ENCODE results near the gene HNRNPD.
"Not testable (repeated sequence)": the region's sequence is repeated elsewhere in the genome, so short reads cannot be mapped to it uniquely, and the experiment has no call there.

HNRNPD gene, protein sequence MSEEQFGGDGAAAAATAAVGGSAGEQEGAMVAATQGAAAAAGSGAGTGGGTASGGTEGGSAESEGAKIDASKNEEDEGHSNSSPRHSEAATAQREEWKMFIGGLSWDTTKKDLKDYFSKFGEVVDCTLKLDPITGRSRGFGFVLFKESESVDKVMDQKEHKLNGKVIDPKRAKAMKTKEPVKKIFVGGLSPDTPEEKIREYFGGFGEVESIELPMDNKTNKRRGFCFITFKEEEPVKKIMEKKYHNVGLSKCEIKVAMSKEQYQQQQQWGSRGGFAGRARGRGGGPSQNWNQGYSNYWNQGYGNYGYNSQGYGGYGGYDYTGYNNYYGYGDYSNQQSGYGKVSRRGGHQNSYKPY

DNA sequence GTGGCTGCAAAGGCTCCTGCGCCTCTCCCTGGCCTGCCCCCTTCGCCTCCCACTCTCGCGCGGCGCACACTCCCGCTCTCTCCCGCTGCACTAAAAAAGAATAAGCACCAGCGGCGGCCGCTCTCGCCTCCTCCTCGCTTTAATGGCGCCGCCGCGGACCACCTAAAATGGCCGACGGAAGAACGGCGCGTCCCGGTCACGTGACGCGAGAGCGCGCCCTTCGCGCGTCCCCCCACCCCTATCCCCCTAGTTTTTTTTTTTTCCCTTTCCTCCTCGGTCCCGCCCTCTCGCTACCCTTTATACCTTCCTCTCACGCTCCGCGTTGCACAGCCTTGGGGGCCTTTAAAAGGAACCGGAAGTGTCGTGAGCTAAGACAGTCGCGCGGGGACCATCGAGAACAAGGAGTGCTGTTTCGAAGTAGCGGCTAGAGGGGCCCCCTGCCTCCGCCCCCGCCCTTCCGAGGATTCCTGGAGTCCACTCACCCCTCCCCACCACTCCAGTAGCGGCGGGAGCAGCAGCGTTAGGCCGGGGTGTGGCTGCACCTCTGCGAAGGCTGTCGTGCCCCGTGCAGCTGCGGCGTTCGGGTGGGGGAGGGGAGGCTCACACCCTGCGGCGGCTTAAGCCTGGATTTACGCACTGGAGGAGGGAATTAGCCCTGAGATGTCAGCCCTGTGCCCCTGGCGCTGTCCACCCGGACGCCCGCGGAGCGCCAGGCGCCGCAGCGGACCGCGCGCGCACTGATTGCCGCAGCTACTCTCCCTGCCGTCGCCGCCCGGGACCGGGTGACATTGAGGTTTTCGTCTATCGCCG is at the start of gene HNRNPD:
HNRNPD (minus strand) TSS at position 176 of the 810 bp plus-strand sequence. CDS start 313 bp downstream, outside the sequence.
- DNase-seq (ENCODE audit: low read depth): peak; percentile 92

DNA sequence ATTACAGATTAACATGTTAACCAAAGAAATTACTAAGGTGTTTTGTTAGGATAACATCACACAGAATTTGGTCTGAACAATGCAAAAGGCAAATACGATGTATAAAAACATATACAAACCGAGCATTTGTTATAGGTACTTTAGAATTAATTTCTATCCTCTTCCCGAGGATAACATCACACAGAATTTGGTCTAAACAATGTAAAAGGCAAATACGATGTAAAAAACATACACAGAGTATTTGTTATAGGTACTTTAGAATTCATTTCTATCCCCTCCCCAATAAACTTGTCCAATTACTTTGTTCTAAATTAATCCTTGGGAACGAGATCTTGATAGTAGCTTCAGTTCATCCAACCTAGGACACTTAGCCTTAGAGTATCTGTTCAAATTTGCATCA is 48.8 kb upstream of the HNRNPD start:
- no peak for DNase-seq (ENCODE audit: low read depth)

DNA sequence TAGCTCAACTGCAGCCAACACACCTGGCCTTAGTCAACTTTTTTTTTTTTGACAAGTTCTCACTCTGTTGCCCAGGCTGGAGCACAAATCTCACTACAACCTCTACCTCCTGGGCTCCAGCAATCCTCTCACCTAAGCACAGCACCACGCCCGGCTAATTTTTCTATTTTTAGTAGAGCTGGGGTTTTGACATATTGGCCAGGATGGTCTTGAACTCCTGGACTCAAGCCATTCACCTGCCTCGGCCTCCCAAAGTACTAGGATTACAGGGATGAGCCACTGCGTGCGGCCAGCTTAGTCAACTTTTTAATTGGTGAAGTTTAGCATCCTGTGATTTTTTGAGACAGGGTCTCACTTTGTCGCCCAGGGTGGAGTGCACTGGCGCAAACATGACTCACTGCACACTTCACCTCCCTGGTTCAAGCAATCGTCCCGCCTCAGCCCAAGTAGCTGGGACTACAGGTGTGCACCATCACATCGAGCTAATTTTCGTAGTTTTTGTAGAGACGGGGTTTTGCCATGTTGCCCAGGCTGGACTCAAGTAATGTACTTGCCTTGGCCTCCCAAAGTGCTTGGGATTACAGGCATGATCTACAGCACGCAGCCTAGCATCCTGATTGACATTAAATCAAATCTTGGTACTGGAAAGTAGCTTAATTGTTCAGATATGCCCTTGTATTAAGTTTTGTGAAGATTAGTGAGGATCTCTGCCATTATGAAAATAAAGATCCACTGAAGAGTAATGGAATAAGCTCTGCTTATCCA is 48.2 kb upstream of the HNRNPD start:
- no peak for DNase-seq (ENCODE audit: low read depth)

DNA sequence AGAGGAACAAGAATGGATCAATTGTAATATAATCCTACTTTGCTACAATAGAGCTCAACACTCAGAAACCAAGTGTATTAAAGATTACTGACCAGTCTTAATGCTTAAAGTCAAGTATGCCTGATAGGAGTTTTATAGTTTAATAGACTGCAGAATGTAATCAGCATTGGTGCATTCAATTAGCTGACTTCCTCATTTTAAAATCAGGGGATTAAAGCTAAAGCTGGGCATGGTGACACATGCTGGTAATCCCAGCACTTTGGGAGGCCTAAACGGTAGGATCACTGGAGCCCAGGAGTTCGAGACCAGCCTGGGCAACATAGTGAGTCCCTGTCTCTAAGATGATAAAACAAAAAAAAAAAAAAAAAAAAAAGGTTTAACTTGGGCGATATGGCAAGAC is 45.7 kb upstream of the HNRNPD start:
- no peak for DNase-seq (ENCODE audit: low read depth)

DNA sequence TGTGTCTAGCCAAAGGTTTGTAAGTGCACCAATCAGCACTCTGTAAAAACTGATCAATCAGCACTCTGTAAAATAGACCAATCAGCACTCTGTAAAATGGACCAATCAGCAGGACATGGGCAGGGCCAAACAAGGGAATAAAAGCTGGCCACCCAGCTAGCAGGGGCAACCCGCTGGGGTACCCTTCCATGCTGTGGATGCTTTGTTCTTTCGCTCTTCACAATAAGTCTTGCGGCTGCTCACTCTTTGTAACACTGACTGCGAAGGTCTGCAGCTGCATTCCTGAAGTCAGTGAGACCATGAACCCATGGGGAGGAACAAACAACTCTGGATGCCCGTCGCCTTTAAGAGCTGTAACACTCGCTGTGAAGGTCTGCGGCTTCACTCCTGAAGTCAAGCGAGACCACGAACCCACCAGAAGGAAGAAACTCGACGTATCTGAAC is 42.2 kb upstream of the HNRNPD start:
- DNase-seq (ENCODE audit: low read depth): no peak

DNA sequence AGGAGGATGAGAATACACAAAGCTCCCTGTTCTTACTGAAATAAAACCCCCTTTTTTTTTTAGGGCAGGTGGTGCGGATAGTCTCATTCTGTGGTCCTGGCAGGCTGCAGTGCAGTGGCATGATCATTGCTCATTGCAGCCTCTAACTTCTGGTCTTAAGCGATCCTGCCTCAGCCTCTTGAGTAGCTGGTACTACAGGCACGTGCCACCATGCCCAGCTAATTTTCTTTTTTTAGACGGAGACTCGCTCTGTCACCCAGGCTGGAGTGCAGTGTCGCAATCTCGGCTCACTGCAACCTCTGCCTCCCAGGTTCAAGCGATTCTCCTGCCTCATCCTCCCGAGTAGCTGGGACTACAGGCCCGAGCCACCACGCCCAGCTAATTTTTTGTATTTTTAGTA is 41.3 kb upstream of the HNRNPD start:
- DNase-seq (ENCODE audit: low read depth): not testable (repeated sequence)

DNA sequence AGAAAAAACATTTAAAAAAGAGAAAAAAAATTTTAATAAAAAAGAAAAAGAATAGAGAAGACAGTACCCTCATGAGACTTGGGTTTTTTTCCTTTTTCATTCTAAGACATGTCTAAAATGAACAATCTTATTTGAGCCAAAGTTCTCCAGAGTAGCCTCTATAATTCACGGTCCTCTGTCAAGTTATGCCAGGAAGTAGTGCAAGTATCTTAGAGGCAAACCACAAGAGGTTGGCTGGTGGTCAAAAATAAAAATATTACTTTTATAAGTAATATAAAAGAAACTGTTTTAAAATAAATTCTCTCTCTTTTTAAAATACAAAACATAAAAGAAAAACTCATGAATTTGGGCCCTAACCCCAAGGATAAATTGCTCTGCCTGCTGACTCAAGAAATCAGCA is 29.9 kb upstream of the HNRNPD start:
- no peak for DNase-seq (ENCODE audit: low read depth)

DNA sequence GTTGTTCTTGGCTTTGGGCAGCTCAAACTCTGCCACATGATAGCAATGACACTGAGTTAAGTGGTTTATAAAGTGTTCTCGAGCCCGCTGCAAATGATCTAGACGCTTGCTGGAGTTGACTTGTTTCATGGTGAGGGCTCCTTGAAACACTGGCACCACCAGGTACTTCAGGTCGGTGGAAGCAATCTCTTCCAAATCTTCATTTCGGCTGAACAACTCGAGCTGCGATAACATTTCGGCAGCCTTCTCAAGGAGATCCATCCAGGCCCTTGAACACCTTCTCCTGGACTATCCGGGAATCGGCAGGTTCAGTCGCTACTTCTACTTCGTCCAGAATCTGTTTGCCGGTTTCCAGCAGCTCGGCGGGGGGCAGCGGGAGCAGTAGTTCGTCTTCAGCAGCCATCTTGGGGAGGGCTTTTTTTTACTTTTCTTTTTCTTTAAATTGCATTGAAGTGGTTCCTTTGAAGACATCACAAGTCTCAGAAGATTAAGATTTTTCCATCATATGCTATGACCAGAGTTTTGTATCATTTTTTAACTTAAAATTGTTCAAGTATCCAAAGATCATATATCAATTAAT is 28.5 kb upstream of the HNRNPD start:
- DNase-seq (ENCODE audit: low read depth): no peak

DNA sequence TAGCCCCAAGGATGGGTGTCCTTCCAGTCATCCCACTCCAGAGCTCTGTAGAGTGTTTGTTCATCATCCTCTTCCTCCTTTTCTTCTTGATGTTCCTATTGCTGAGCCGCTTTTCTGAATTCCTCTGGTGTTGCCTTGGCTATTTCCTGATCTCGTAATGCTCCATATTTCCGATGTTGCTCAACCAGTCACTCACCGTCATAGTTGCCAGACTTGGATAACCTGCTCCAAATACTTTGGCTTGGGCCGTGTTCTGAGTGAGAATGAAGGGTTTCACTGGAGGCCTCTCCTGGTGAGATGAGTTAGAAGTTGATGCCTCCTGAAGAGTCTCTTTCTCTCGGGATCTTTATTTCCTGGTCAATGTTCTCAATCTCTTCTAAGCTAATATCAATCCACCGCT is 27.8 kb upstream of the HNRNPD start:
- DNase-seq (ENCODE audit: low read depth): no peak

DNA sequence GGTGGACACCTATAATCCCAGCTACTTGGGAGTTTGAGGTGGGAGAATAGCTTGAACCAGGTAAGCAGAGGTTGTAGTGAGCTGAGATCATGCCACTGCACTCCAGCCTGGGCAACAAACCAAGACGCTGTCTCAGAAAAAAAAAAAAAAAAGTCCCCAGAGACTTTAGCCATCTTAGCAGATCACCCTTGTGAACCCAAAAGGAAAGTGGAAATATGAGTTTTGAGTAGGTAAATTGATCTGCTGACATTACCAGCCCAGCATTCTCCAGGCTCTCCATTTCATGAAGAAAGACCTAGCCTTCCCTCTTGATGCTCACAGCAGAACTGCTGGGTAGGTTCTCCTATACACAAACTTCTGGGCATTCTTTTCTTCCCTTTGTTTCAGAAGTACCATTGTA is 24.5 kb upstream of the HNRNPD start:
- no peak for DNase-seq (ENCODE audit: low read depth)

DNA sequence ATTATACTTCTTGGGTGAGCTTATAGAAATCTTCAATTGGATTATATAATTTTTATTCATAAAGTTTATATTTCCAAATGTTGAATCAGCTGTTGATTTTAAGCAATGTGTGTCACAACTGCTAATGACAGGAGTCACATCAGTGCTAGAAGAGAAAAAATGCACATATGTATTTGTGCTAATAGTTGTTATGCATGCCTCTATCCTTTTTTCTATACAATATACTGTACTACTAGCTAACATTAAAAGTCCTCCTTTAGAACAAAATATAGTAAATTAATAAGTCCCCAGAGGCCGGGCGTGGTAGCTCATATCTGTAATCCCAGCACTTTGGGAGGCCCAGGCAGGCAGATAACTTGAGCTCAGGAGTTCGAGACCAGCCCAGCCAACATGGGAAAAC is 23.7 kb upstream of the HNRNPD start:
- no peak for DNase-seq (ENCODE audit: low read depth)

DNA sequence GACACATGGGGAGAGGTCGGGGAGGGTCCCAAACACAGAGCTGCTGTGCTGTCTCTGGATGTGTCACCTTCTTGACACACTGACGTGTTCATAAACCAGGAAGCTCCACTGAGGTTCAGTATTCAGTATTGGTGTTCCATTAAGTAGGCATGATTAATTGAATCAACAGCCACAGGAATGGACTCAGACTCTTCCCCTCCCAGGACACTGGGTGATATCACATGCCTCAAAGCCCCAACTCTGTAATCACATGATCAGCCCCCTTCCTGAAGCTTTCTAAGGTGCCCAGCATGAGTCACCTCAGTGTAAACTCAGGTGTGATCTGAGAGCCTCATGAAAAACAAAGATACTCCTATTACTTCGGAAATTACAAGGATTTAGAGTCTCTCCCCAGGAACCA is 21.1 kb upstream of the HNRNPD start:
- DNase-seq (ENCODE audit: low read depth): no peak

DNA sequence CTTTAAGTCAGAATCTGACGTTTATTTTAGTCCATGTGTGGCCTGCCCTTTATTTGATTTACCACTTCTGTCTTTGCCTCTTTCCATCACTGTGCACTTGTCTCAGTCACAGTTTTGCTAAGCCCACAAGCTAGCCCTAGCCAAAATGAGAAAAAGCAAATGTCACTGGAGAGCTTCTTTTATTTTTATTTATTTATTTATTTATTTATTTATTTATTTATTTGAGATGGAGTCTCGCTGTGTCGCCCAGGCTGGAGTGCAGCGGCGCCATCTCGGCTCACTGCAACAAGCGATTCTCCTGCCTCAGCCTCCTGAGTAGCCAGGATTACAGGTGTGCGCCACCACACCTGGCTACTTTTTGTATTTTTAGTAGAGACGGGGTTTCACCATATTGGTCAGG is 16.3 kb upstream of the HNRNPD start:
- not testable (repeated sequence) for DNase-seq (ENCODE audit: low read depth)

DNA sequence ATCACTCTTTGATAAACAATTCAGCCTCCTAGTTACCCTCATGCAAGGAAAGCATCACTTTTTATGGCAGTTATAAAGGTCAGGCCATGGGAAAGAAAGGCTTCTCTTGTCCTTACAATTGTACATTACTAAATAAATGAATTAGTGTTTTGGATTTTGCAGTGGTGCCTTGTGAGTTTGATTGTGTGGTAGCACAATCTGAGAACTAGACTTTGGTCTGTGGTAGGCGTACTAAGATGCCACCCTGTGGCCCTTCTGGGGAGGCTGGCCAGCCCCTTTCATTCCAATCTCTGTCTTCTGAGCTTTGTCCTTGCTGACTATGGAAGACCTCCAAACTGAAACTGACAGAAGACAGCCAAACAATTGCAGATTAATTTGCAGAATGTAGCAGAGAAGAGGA is 14.6 kb upstream of the HNRNPD start:
- no peak for DNase-seq (ENCODE audit: low read depth)

DNA sequence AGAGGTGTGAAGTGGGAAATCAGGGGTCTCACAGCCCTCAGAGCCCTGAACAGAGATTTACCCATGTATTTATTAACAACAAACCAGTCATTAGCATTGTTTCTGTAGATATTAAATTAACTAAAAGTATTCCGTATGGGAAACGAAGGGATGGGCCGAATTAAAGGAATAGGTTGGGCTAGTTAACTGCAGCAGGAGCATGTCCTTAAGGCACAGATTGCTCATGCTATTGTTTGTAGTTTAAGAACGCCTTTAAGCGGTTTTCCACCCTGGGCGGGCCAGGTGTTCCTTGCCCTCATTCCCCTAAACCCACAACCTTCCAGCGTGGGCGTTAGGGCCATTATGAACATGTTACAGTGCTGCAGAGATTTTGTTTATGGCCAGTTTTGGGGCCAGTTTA is 12.5 kb upstream of the HNRNPD start:
- DNase-seq (ENCODE audit: low read depth): not testable (repeated sequence)

DNA sequence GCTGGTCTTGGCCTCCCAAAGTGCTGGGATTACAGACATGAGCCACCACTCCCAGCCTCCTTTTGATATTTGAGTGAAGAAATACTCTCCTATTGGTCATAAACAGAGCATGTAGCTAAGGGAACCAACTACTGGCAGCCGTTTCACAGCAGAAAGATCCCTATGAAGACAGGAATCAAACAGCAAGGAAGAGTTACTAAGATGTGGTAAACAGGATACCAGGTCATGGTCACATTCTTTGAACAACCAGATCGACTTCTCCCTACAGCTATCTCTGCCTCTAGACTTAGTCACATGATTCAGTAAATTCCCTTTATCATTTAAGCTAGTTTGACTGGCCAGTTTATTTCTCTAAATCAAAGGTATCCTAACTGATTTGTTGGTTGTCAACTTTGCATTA is 9.0 kb upstream of the HNRNPD start:
- no peak for DNase-seq (ENCODE audit: low read depth)

DNA sequence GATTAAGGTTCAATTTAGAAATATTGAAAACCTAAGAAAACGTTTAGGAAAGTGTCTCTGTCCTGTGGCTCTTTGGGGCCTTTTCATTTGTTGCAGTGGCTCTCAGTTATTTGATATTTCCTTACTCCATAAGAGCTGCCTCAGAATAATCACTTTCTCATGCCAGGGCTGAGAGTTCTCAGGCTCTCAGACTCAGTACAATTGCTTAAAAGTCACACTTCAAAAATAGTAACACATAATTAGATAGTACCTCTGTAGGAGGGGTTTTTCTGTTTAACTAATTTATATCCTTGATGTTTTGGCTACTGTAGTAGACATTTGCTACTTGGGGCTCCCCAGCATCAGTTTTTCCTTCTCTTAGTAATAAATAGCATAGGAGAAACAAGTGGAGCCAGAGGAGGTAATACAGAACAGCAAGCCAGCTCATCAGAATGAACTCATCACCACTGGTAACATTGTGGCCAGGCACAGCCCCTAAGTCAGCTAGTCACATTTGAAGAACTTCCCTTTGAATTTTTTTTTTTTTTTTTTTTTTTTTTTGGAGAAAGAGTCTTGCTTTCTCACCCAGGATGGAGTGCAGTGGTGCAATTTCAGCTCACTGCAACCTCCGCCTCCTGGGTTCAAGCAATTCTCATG is 8.0 kb upstream of the HNRNPD start:
- DNase-seq (ENCODE audit: low read depth): no peak

DNA sequence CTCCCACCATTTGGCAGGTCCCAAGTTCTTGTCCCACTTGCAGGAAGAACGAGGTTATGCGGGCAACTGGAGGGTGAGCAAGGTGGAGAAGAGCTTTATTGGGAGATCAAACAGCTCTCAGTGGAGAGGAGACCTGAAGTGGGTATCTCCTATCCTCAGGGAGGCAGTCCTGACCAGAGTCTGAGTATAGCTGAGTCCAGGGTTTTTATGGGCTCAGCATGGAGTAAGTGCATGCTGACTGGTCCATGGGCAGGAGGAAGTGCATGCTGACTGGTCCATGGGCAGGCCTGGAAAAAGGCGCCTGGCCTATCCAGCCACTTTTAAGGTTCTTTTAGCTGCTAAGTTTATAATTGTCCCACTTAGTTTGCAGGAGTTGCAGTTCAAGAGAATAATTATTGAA is 7.4 kb upstream of the HNRNPD start:
- DNase-seq (ENCODE audit: low read depth): no peak

DNA sequence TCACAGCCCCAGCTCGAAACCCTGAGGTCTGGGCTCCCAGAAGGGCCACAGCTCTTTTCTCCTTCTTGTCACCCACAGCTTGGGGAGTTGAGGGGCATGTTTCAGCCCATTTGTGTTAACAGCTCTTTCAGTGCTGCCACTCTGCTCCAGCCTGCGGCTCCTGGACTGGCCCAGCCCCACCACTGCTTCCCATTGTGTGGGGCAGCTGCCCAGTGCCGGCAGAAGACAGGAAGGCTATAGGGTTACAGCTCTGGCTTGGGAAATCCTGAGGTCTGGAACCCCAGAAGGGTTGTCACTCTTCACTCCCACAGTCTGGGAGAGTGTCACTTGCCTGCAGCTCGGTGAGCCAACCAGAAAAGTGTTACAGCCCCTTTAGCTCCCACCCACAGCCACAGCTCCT is 7.0 kb upstream of the HNRNPD start:
- DNase-seq (ENCODE audit: low read depth): no peak

DNA sequence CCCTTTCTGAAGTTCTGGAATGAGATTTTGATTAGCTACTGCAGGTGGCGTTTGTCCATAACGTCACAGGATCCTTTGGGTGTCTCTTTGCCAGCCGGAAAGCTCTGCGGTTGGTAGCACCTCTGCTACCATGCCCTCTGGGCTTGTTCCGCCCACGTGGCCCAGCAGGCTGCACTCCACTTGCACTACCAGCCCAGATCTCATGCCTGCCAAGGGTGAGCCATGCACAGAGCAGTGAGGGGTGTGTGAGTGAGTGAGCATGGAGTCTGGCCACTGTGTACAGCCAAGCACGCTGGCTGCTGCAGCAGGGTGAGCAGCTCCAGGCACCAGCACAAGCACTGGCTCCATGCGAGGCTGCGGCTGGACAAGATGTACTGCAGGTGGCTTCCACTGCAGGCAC is 6.6 kb upstream of the HNRNPD start:
- DNase-seq (ENCODE audit: low read depth): no peak

DNA sequence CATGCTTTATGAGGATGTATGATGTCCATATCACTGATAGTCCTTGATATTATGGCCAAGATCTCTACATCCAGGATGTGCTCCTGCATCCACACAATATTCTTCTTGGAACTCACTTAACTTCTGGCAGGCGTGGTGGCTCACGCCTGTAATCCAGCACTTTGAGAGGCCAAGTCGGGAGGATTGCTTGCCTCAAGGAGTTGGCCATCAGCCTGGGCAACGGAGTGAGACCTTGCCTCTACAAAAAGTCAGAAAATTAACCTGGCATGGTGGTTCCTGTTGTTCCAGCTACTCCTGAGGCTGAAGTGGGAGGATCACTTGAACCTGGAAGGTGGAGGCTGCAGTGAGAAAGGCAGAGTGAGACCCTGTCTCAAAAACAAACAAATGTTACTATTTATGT is 2.3 kb upstream of the HNRNPD start:
- DNase-seq (ENCODE audit: low read depth): no peak

DNA sequence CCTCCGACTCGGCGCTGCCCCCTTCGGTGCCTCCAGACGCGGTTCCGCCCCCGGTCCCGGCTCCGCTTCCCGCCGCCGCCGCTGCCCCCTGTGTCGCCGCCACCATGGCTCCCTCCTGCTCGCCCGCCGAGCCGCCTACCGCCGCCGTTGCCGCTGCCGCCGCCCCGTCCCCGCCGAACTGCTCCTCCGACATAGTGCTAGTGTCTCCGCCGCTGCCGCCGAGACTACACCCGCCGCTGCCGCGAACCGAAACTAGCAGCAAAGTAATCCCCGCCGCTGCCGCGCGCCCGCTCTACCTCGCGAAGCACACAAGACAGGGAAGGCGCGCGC is 340 bp downstream of the HNRNPD start:
- no peak for DNase-seq (ENCODE audit: low read depth)

All from stimulated activated CD8-positive, alpha-beta memory T cell treated with anti-CD3 and anti-CD28 coated beads, Interleukin-4, amount 100 ng/mL, for 24 hours (primary cell).